Ishikawa (cell line): ENCODE results near the gene MMS22L.

ENCODE experiments used
- CEBPB ChIP-seq: IDR thresholded peaks from 2 replicates; pipeline ENCODE4 v1.6.1; 2012
- CREB1 ChIP-seq: IDR thresholded peaks from 2 replicates; pipeline ENCODE4 v1.6.1; 2012; ENCODE audit warnings: low read depth
- EGR1 ChIP-seq: IDR thresholded peaks from 2 replicates; pipeline ENCODE4 v1.6.1; 2012
- EP300 ChIP-seq: IDR thresholded peaks from 2 replicates; pipeline ENCODE4 v1.6.1; 2012; ENCODE audit warnings: borderline replicate concordance
- FOXM1 ChIP-seq: IDR thresholded peaks from 2 replicates; pipeline ENCODE4 v1.6.1; 2012; ENCODE audit warnings: low read depth, borderline replicate concordance
- MAX ChIP-seq: IDR thresholded peaks from 2 replicates; pipeline ENCODE4 v1.6.1; 2012
- NFIC ChIP-seq: IDR thresholded peaks from 2 replicates; pipeline ENCODE4 v1.6.1; 2012
- RAD21 ChIP-seq: IDR thresholded peaks from 2 replicates; pipeline ENCODE4 v1.6.1; 2012; ENCODE audit warnings: low read depth
- TAF1 ChIP-seq: IDR thresholded peaks from 2 replicates; pipeline ENCODE4 v1.6.1; 2012; ENCODE audit warnings: low read depth, mild to moderate bottlenecking
- TCF12 ChIP-seq: IDR thresholded peaks from 2 replicates; pipeline ENCODE4 v1.6.1; 2012; ENCODE audit warnings: low read depth
- TEAD4 ChIP-seq: IDR thresholded peaks from 2 replicates; pipeline ENCODE4 v1.6.1; 2012
- USF1 ChIP-seq: IDR thresholded peaks from 2 replicates; pipeline ENCODE4 v1.6.1; 2012
- YY1 ChIP-seq: IDR thresholded peaks from 2 replicates; pipeline ENCODE4 v1.6.1; 2012; ENCODE audit warnings: low read depth
- ZBTB7A ChIP-seq: IDR thresholded peaks from 2 replicates; pipeline ENCODE4 v1.6.1; 2012; ENCODE audit warnings: low read depth
- TF ChIP-seq, protein P1 (sequence below): IDR thresholded peaks from 2 replicates; pipeline ENCODE4 v1.6.1; 2012; ENCODE audit warnings: low read depth, mild to moderate bottlenecking

MMS22L gene

GRCh38 chr6:97147421-97147820 lies 135.6 kb downstream of the MMS22L start:
- TF ChIP-seq FOXM1 (no peak), RAD21 (no peak), CEBPB (no peak), MAX (no peak), TCF12 (no peak), YY1 (no peak), USF1 (no peak), CREB1 (no peak), ZBTB7A (no peak), TAF1 (no peak)
- TF ChIP-seq, protein P1, sequence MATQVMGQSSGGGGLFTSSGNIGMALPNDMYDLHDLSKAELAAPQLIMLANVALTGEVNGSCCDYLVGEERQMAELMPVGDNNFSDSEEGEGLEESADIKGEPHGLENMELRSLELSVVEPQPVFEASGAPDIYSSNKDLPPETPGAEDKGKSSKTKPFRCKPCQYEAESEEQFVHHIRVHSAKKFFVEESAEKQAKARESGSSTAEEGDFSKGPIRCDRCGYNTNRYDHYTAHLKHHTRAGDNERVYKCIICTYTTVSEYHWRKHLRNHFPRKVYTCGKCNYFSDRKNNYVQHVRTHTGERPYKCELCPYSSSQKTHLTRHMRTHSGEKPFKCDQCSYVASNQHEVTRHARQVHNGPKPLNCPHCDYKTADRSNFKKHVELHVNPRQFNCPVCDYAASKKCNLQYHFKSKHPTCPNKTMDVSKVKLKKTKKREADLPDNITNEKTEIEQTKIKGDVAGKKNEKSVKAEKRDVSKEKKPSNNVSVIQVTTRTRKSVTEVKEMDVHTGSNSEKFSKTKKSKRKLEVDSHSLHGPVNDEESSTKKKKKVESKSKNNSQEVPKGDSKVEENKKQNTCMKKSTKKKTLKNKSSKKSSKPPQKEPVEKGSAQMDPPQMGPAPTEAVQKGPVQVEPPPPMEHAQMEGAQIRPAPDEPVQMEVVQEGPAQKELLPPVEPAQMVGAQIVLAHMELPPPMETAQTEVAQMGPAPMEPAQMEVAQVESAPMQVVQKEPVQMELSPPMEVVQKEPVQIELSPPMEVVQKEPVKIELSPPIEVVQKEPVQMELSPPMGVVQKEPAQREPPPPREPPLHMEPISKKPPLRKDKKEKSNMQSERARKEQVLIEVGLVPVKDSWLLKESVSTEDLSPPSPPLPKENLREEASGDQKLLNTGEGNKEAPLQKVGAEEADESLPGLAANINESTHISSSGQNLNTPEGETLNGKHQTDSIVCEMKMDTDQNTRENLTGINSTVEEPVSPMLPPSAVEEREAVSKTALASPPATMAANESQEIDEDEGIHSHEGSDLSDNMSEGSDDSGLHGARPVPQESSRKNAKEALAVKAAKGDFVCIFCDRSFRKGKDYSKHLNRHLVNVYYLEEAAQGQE, result no peak

GRCh38 chr6:97145691-97146090 lies 137.3 kb downstream of the MMS22L start:
- TF ChIP-seq RAD21 (no peak), TCF12 (no peak), ZBTB7A (no peak), EP300 (no peak), CEBPB (no peak), MAX (no peak), YY1 (no peak), CREB1 (no peak), EGR1 (no peak), TEAD4 (no peak)
- TF ChIP-seq, protein P1, result no peak

- TF ChIP-seq, protein P1, result no peak
- TF ChIP-seq CEBPB (no peak), TAF1 (no peak), CREB1 (no peak), NFIC (no peak), TEAD4 (no peak), EGR1 (no peak), RAD21 (no peak), MAX (no peak), TCF12 (no peak)
Observed at GRCh38 chr6:97141756-97142155, 141.3 kb downstream of the MMS22L start.

DNA sequence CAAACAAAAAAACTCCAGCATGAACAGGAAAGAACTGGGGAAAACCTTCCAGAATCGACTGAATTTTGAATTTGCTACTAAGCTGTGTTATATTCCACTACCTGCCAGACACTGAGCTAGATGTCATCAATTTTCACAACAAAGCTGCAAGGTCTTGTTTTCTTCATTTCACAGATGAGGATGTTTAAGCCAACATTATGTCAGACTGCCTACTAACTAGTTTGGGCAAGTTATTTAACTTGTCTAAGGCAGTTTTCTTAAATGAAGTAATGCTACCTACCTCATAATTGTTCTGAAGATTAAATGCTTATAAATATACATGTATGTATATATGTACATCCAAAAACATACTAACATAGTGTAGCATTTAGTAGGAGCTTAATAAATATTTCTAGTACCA lies 144.4 kb downstream of the MMS22L start:
- TF ChIP-seq TEAD4 (no peak), EP300 (no peak), EGR1 (no peak), FOXM1 (no peak), TAF1 (no peak), CEBPB (no peak), ZBTB7A (no peak), YY1 (no peak)
- TF ChIP-seq, protein P1, result no peak
